UCSD-AML1 (cell line): Measurements from ENCODE around the gene PANK4.

ENCODE experiments used
- DNase-seq: peaks from one replicate; lab custom pipeline; 2025; ENCODE audit not compliant: unreplicated experiment; lab: John Stamatoyannopoulos, UW

PANK4 gene

GRCh38 chr1:2545754-2546514 lies 19.5 kb upstream of the PANK4 start:
- peak; percentile 92 for DNase-seq

DNA sequence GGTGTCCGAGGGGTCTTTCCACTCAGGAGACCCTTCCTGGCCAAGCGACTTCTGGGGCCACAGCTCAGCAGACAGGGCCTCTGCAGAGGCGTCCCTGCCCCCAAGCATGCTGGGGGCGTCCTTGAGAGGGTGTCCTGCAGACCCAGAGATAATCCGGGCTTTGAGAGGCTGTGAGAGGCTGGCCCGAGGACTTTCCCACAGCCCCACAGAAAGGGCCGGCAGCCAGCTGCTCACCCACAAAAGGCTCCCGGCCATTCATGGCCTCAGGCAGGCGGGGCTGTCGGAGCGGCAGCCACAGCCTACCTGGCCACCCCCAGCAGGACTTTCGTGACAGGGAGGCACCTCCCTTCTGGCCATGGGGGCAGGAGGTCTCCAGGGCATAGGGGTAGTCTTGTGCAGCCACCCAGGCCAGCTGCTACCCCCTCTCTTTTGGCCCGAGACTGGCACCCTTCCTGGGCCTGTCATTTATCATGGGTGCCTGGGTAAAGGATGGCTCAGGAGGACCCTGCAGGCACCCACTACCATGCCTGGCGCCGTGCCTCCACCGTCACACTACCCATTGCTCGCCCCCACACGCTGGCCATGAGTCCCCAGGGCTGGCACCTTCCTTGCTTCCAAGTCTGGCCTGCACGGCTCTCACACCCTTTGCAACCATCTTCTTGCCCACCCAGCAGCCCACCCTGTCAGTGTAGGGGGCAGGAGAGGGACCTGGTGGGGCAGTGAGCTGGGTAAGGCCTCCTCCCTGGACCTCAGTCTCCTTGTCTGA lies 18.7 kb upstream of the PANK4 start:
- no peak for DNase-seq

GRCh38 chr1:2544093-2544874 lies 17.9 kb upstream of the PANK4 start:
- no peak for DNase-seq

- peak; percentile 34 for DNase-seq
These were observed 17.2 kb upstream of the PANK4 start for GRCh38 chr1:2543543-2544092.

DNA sequence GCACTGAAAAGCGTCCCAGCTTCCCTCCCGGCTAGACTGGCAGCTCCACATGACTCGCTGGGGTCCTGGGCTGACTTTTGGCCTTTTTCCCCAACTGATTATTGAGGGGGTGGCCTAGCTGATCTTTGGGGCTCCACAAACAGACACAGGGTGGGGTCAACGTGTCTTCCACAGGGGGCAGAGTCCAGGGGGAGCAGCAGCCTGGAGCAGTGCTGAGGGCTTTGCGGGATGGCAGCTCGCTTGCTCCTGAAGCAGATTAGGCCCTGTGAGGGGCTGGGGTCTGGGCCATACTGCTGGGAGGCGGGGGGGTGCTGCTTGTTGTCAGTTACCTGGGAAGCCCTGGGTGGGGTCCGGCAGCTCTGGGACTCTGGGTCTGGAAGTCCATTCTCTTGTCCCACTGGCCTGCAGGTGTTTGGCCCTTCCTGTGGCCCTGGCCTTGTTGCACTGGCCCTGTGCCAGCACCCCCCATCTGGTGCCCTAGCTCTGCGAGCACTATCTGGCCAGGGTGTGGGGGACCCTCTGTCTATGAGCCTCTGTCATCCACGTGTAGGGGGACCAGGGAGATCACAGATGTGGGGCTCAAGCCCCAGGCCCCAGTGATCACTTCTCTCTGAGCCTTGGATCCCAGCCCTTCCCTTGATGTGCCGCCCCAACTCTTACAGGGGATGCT lies 16.0 kb upstream of the PANK4 start:
- no peak for DNase-seq

DNA sequence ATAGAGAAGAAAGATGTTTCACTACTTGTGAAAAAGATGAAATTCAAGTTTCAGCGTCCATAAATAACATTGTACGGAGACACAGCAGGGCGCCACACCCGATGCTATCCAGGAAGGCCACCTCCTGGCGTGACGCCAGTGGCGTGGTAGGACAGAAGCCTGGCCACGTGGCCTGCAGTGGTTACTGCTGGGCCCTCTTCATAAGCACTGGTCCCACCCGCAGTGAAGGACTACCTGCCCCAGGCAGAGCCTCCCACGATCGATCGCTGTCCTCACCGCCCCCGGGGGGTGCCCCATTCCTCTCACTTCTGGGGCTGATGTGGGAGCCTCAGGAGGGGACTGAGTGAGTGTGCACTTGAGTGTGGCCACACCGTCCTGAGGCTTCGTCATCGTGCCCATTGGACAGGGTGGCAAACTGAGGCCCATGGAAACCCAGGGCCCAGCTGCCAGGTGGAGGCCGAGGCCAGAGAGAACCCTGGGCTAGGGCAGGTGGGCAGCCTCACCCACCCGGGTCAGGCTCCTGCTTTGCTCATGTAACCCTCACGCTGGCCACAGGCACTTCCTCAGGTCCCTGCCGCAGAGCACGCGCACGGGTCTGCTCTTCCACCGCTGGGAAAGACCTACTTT lies 15.3 kb upstream of the PANK4 start:
- no peak for DNase-seq

GRCh38 chr1:2540816-2541492 lies 14.6 kb upstream of the PANK4 start:
- no peak for DNase-seq

DNA sequence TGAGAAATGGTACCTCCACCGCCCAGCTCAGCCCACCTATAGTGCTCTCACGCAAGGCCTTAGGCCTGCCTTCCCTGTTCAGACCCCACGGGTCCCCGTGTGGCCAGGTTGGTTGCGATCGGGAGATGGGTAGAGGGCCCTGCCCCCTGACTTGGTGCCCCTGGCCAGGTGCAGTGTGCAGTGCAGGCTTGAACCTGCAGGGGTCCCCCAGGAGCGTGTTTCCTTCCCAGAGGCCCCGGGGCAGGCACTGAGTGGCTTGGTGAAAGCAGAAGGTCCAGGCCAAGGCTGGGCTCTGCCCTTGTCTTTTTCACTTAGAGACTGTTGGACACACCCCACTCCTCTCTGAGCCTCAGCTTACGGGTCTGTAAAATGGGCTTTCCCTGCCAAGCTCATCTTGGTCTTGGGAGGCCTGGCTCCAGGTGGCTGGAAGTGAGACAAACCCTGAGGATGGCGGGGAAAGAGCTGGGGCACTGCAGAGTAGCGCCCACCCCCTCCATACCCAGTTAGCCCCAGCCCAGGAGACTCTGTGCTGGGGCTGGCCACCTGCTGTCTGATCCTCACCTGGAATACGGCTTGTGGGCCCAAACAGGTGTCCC lies 13.0 kb upstream of the PANK4 start:
- peak; percentile 53 for DNase-seq

GRCh38 chr1:2538872-2539271 lies 12.5 kb upstream of the PANK4 start:
- no peak for DNase-seq

- no peak for DNase-seq
These were observed 12.0 kb upstream of the PANK4 start for GRCh38 chr1:2538376-2538775.

DNA sequence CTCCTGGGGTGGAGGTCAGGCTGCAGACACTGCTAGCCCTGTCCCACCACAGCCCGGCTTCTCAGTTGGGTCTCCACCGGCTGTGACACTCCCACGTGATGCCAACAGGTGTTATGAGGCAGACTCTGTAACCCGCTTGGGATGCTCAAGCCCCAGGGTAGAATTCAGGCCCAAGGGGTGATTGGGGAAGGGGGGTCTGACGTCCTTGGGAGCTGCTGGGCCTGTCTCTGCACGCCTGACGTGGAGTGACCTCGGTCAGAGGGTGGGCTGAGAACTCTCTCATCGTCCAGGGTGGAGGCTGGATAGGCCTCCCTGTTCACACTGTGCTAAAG lies 11.4 kb upstream of the PANK4 start:
- no peak for DNase-seq

DNA sequence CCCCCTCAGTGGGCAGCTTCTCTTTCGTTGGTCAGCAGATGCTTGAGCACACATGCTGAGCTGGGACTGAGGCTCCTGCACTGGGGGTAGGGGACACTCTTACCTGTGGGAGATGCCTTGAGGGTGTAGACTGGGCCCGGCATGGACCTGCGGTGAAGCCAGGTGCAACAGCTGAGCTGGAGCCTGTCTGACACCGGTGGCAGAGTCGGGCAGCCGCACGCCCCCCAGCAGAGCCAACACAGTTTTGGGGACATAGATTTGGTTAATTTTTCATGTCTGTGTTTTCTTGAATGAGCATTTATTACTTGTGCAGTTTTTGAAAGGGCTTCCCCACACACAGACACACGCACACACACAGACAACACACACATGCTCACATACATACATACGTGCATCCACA lies 9.6 kb upstream of the PANK4 start:
- DNase-seq = no peak

GRCh38 chr1:2535455-2535854 lies 9.1 kb upstream of the PANK4 start:
- no peak for DNase-seq

- DNase-seq = no peak
These were observed 8.5 kb upstream of the PANK4 start for GRCh38 chr1:2534687-2535441.

- no peak for DNase-seq
These were observed 7.9 kb upstream of the PANK4 start for GRCh38 chr1:2534315-2534686.

DNA sequence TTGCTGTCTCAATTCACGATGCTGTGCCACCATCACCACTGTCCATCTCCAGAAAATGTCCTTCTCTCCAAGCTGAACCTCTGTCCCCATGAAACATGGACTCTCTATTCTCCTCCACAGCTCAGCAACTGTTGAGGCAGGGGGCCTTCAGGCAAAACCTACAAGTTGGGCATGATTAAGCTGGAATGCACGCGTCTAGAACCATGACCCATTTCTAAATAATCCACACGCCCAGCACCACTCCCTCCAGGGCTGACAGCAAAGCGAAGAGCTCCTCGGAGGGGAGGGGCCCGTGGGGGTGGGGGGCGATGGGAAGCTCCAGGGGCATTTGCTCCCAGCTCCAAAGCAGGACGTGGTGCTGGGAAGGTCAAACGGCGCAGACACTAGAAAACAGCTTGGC lies 7.0 kb upstream of the PANK4 start:
- DNase-seq = no peak

DNA sequence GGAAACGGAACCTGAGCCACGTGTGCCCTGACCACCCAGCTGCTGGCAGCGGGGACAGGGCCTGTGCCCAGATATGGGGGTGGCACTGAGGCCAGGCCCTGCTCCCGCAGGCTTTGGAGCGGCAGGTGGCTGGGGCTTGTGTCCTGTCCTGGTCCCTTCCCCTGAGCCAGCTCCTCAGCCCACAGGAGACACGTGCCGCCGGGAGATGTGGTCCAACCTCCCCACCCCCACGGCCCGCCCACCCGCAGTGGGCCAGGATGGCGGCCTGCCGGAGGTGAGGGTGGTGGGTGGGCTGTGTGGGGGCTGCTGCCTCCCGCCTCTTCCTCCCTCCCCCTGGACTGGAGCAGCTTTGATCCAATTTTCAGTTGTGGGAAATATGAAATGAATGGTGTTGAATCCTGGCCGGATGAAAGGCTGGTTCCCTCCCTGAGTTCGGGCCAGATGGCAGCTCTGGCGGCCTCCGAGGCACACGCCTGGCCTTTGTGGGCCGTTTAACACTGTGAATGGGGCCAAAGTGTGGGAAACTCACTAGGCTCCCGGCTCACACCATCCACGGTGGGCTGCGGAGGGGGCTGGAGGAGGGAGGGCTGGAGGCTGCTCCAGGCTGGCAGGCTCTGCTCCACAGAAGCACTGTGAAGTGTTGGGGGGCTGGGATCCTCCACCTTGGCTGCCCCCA lies 6.2 kb upstream of the PANK4 start:
- no peak for DNase-seq
